ENCODE measurements around the gene SORL1-AS1.
A peak's percentile ranks its signal among the peaks of the same experiment; 100 is the strongest.

SORL1-AS1 gene

GRCh38 chr11:121448011-121448410, 4.8 kb downstream of the SORL1-AS1 start:
- TF ChIP-seq, protein P1, sequence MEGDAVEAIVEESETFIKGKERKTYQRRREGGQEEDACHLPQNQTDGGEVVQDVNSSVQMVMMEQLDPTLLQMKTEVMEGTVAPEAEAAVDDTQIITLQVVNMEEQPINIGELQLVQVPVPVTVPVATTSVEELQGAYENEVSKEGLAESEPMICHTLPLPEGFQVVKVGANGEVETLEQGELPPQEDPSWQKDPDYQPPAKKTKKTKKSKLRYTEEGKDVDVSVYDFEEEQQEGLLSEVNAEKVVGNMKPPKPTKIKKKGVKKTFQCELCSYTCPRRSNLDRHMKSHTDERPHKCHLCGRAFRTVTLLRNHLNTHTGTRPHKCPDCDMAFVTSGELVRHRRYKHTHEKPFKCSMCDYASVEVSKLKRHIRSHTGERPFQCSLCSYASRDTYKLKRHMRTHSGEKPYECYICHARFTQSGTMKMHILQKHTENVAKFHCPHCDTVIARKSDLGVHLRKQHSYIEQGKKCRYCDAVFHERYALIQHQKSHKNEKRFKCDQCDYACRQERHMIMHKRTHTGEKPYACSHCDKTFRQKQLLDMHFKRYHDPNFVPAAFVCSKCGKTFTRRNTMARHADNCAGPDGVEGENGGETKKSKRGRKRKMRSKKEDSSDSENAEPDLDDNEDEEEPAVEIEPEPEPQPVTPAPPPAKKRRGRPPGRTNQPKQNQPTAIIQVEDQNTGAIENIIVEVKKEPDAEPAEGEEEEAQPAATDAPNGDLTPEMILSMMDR (IDR thresholded peaks at IDR 0.05): no peak
- TF ChIP-seq POLR2A (IDR thresholded peaks at IDR 0.05): no peak
- Histone ChIP-seq H3K36me3 (no peaks in the 10 kb centered on the region), H3K4me3 (no peak overlapping the region), H3K27ac (no peak overlapping the region), H3K27me3 (no peaks in the 10 kb centered on the region), H3K9me3 (no peaks in the 10 kb centered on the region), H3K4me1 (no peaks in the 10 kb centered on the region)
- intact Hi-C loops (cut with DNase I; ENCODE audit: low total_unique reads): no loop called here
- no peak for DNase-seq

DNA sequence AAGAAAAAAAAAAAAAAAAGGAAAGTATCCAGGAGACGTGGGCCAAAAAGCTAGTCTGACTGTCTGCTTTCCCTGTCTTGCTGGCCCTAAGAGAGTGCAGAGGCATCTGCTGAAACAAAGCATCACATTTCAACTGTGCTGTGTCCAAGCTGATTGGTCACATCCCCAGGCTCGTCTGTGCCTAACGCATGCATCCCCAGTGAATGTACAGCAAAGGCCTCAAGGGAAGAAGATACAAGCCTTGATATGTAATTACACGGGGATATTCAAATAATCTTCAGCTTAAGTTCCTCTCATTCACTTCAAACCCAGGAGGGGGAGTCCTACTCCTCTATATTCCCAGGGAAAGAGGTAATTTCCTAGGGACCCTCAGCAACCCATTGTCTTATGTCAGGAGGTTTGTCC, 6.0 kb downstream of the SORL1-AS1 start:
- TF ChIP-seq, protein P1 (IDR thresholded peaks at IDR 0.05): peak in 2 of 4 experiments; percentile 8 to 9
- no peak for TF ChIP-seq POLR2A (IDR thresholded peaks at IDR 0.05)
- intact Hi-C loops (cut with DNase I; ENCODE audit: low total_unique reads): no loop called here
- no peaks in the 10 kb centered on the region for H3K36me3 ChIP-seq

DNA sequence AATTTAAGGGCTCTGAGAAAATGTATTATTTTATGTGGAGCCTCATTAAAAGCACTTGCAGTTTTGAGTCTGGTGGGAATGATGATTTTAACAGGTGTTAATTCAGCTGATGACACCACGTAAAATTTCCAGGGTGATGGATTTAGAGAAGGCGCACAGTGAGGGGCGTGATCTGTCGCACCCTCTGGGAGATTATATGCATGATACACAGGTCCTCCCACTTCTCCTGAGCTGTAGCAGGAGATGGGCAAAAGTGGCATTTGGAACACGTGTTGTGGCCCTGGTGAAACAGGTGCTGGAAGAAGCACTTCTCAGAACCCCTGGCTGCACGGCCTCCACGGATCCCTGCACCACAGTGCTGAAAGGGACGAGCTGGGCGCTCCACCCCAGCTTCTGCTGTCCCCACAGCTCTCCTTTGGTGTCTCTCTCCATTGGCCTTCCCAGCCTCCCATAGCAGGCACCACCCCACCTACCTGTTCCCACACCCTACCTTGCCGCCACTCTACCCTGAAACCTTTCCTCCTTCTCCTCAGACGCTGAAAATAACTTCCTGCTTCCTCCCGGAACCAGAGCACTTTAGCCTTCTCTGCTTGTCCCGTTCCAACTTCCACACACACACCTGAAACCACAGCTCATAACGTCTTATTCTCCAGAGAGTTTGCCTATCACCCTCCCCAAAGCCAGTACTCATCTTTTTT, 7.5 kb downstream of the SORL1-AS1 start:
- intact Hi-C loops (cut with DNase I; ENCODE audit: low total_unique reads): no loop called here
- no peaks in the 10 kb centered on the region for H3K36me3 ChIP-seq
- TF ChIP-seq POLR2A (IDR thresholded peaks at IDR 0.05): no peak
- TF ChIP-seq, protein P1 (IDR thresholded peaks at IDR 0.05): no peak

More for the DNA sequence above, 6.0 kb downstream of the SORL1-AS1 start:
- Histone ChIP-seq H3K27ac (no peak overlapping the region), H3K27me3 (no peaks in the 10 kb centered on the region), H3K4me1 (no peaks in the 10 kb centered on the region), H3K4me3 (no peak overlapping the region), H3K9me3 (no peaks in the 10 kb centered on the region)
- no peak for DNase-seq

GRCh38 chr11:121444526-121444925, 8.2 kb downstream of the SORL1-AS1 start:
- intact Hi-C loops (cut with DNase I; ENCODE audit: low total_unique reads): no loop called here
- H3K4me3 ChIP-seq: no peak overlapping the region

More for the DNA sequence above, 7.5 kb downstream of the SORL1-AS1 start:
- H3K4me1 ChIP-seq: no peaks in the 10 kb centered on the region
- H3K4me3 ChIP-seq: no peak overlapping the region
- DNase-seq: no peak
- no peak overlapping the region for H3K27ac ChIP-seq
- no peaks in the 10 kb centered on the region for H3K27me3 ChIP-seq
- H3K9me3 ChIP-seq: no peaks in the 10 kb centered on the region

DNA sequence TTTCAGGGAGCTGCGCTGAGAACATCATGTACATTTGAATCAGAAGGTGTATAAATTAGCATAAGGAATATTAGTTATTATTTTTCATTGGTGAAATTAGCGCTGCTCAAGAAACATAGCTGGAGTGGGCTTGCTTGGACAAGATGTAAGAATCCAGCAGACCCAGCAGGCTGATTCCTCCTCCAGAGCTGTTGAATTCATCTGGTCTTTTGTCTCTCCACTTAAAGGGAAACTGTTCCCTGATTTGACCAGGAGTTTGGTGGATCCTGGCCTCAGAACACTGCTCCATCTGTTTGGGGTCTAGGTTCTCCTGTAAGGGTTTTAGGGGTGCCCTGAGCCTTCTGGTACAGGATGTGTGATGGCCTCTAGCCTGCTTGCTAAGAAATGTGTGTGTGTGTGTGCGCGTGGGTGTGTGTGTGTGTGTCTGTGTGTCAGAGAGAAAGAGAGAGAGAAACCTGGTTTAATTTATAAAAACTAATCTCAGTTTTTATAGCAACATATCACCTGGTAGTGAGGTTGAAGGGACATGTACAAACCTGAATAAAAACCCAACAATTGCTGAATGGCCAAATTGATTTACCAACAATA, 9.0 kb downstream of the SORL1-AS1 start:
- H3K4me3 ChIP-seq: no peak overlapping the region
- no peaks in the 10 kb centered on the region for H3K9me3 ChIP-seq
- no peaks in the 10 kb centered on the region for H3K36me3 ChIP-seq
- no peak overlapping the region for H3K27ac ChIP-seq
- no peaks in the 10 kb centered on the region for H3K4me1 ChIP-seq
- H3K27me3 ChIP-seq: no peaks in the 10 kb centered on the region
- intact Hi-C loops (cut with DNase I; ENCODE audit: low total_unique reads): no loop called here
- no peak for DNase-seq
- TF ChIP-seq, protein P1 (IDR thresholded peaks at IDR 0.05): no peak
- no peak for TF ChIP-seq POLR2A (IDR thresholded peaks at IDR 0.05)

More at GRCh38 chr11:121444526-121444925, 8.2 kb downstream of the SORL1-AS1 start:
- H3K9me3 ChIP-seq: no peaks in the 10 kb centered on the region
- no peaks in the 10 kb centered on the region for H3K4me1 ChIP-seq
- no peak for TF ChIP-seq POLR2A (IDR thresholded peaks at IDR 0.05)
- TF ChIP-seq, protein P1 (IDR thresholded peaks at IDR 0.05): no peak
- H3K36me3 ChIP-seq: no peaks in the 10 kb centered on the region
- DNase-seq: no peak
- H3K27ac ChIP-seq: no peak overlapping the region
- H3K27me3 ChIP-seq: no peaks in the 10 kb centered on the region

Data from uterus (tissue), 3 donors.